Upper lobe of left lung (tissue), 6 donors: ENCODE measurements around the gene CFAP126. TPM values are rescaled to one million over a fixed set of nuclear protein-coding genes. Genes with fewer than 3 reads are reported as not detected.
"Not testable (repeated sequence)": the region's sequence is repeated elsewhere in the genome, so short reads cannot be mapped to it uniquely, and the experiment has no call there.

Source experiments
- ATAC-seq, 2 donors: fragments of 200-7000 bp; cut with Tn5 transposase; one replicate each; pipeline ENCODE4 v1.9.1; 2022; ENCODE audit warnings: mild to moderate bottlenecking in 2 of 2, moderate library complexity in 2 of 2; ENCODE audit not compliant: low FRiP score in 2 of 2
- DNase-seq, 2 donors: peaks; one replicate each; pipeline ENCODE4 v3.0.0-alpha.2; 2019 to 2020
- H3K27ac ChIP-seq, 4 donors: fragments of 200-600 bp; sonication (generic); one replicate each; pipeline ENCODE4 v1.5.1; 2016 to 2019
- H3K27me3 ChIP-seq, 4 donors: fragments of 200-600 bp; sonication (generic); one replicate each; pipeline ENCODE4 v1.5.1; 2017 to 2019
- H3K36me3 ChIP-seq, 4 donors: fragments of 200-600 bp; sonication (generic); one replicate each; pipeline ENCODE4 v1.5.1; 2016 to 2019
- H3K4me1 ChIP-seq, 4 donors: fragments of 200-600 bp; sonication (generic); one replicate each; pipeline ENCODE4 v1.5.1; 2018 to 2019
- H3K4me3 ChIP-seq, 4 donors: fragments of 200-600 bp; sonication (generic); one replicate each; pipeline ENCODE4 v1.5.1; 2017 to 2019; ENCODE audit warnings: mild to moderate bottlenecking in 2 of 4, moderate library complexity in 1 of 4
- H3K9me3 ChIP-seq, 4 donors: fragments of 200-600 bp; sonication (generic); one replicate each; pipeline ENCODE4 v1.5.1; 2018 to 2019
- CTCF ChIP-seq, 6 experiments: fragments of 450-650 bp in 4 of 6; fragments of 200-600 bp in 2 of 6; sonication (generic) in 2 of 6; IDR thresholded peaks; one replicate each; pipeline ENCODE4 v1.5.1; 2016 to 2019; ENCODE audit warnings: antibody characterized with exemption in 6 of 6
- EP300 ChIP-seq, 4 donors: sonication (generic); formaldehyde crosslinking; IDR thresholded peaks; one replicate each; pipeline ENCODE4 v1.5.1; 2017; ENCODE audit warnings: antibody characterized with exemption in 4 of 4, control low read depth in 2 of 4
- POLR2A ChIP-seq, 4 donors: fragments of 450-650 bp; IDR thresholded peaks; one replicate each; pipeline ENCODE4 v1.5.1; 2016 to 2017; ENCODE audit warnings: antibody characterized with exemption in 4 of 4, mild to moderate bottlenecking in 2 of 4
- POLR2AphosphoS5 ChIP-seq, 2 donors: sonication (generic); formaldehyde crosslinking; IDR thresholded peaks; one replicate each; pipeline ENCODE4 v1.5.1; 2017; ENCODE audit warnings: antibody characterized with exemption in 2 of 2
- WGBS, 2 donors: methylation state at CpG; one replicate each; pipeline ENCODE4 v1.1.5; 2017 to 2018; 5-methylcytosine and 5-hydroxymethylcytosine counted together
- total RNA-seq, 6 donors: library from RNA; depleted of rRNA in 4 of 6; stranded (reverse); fragments of >200 nt in 4 of 6; gene quantifications; one replicate each; pipeline versions ENCODE4 v1.1.0 to v1.2.1, GENCODE V29; 2016 to 2021
- donor health status: DM: no; HTN: no; CAD: no; lungs with moderate emphysema.
- donor health status: DM: no; HTN: yes; CAD: no; lungs with severe emphysema.

Gene CFAP126
- total RNA-seq, 6 donors from 2014 or later: 0.37 to 9.5 (median 4.0) TPM; not detected in 1

- no peak for DNase-seq
- no peak for TF ChIP-seq POLR2A (IDR thresholded peaks at IDR 0.05)
- no peaks in the 10 kb centered on the region for H3K36me3 ChIP-seq
- no peak overlapping the region for H3K4me3 ChIP-seq
- ATAC-seq: no peak
- no peak overlapping the region for H3K27ac ChIP-seq
- no peaks in the 10 kb centered on the region for H3K9me3 ChIP-seq
- peaks cover 5 to 14% (median 6%) of the 10 kb centered on the region in 4 donors for H3K4me1 ChIP-seq
- H3K27me3 ChIP-seq: no peaks in the 10 kb centered on the region
Observed at GRCh38 chr1:161393151-161393550, 25.5 kb upstream of the CFAP126 start.

GRCh38 chr1:161391611-161392010 lies 23.9 kb upstream of the CFAP126 start:
- H3K27ac ChIP-seq: no peak overlapping the region
- TF ChIP-seq EP300 (IDR thresholded peaks at IDR 0.05): no peak
- no peak for TF ChIP-seq POLR2A (IDR thresholded peaks at IDR 0.05)
- TF ChIP-seq CTCF (IDR thresholded peaks at IDR 0.05): no peak
- no peak for TF ChIP-seq POLR2AphosphoS5 (IDR thresholded peaks at IDR 0.05)
- no peak overlapping the region for H3K4me3 ChIP-seq
- H3K27me3 ChIP-seq: no peaks in the 10 kb centered on the region
- no peaks in the 10 kb centered on the region for H3K9me3 ChIP-seq
- H3K36me3 ChIP-seq: no peaks in the 10 kb centered on the region
- 96% methylated on average over 8 of the region's 8 CpGs for WGBS, 2 donors
- no peak for DNase-seq
- ATAC-seq: no peak
- H3K4me1 ChIP-seq: peaks cover 4 to 14% (median 6%) of the 10 kb centered on the region in 4 donors

- H3K9me3 ChIP-seq, H3K27ac ChIP-seq, ATAC-seq, H3K27me3 ChIP-seq, H3K36me3 ChIP-seq, H3K4me3 ChIP-seq, DNase-seq: not testable (repeated sequence)
- peaks cover 4 to 14% (median 6%) of the 10 kb centered on the region in 4 donors for H3K4me1 ChIP-seq
- 87 to 99% methylated on average over 7 of the region's 7 CpGs for WGBS, 2 donors
Observed at GRCh38 chr1:161391136-161391535, 23.5 kb upstream of the CFAP126 start.

- ATAC-seq (no peak), DNase-seq (no peak)
- Histone ChIP-seq H3K9me3 (no peaks in the 10 kb centered on the region), H3K4me3 (peak overlapping the region; percentile 52 to 73 (median 66)), H3K4me1 (peaks cover 4 to 14% (median 6%) of the 10 kb centered on the region in 4 donors), H3K36me3 (no peaks in the 10 kb centered on the region), H3K27ac (peak overlapping the region; percentile 77 to 99 (median 87)), H3K27me3 (no peaks in the 10 kb centered on the region)
- TF ChIP-seq POLR2A (IDR thresholded peaks at IDR 0.05) (peak in 1 of 4 donors; percentile 10), EP300 (IDR thresholded peaks at IDR 0.05) (no peak)
- 5 to 7% methylated on average over 13 of the region's 13 CpGs for WGBS, 2 donors
Observed at GRCh38 chr1:161390559-161390858, 22.8 kb upstream of the CFAP126 start.

GRCh38 chr1:161389691-161390558 lies 22.2 kb upstream of the CFAP126 start:
- TF ChIP-seq POLR2AphosphoS5 (IDR thresholded peaks at IDR 0.05): peak; percentile 100
- TF ChIP-seq CTCF (IDR thresholded peaks at IDR 0.05): peak in 1 of 6 experiments; percentile 30
- peak; percentile 100 for TF ChIP-seq EP300 (IDR thresholded peaks at IDR 0.05)
- peak in 3 of 4 donors; percentile 84 to 97 (median 88) for TF ChIP-seq POLR2A (IDR thresholded peaks at IDR 0.05)
- no peaks in the 10 kb centered on the region for H3K36me3 ChIP-seq
- DNase-seq (peak; percentile 97 to 98), ATAC-seq (peak; percentile 96 to 98)
- no peaks in the 10 kb centered on the region for H3K9me3 ChIP-seq
- peak overlapping the region; percentile 85 to 99 (median 94) for H3K27ac ChIP-seq
- H3K4me1 ChIP-seq: peaks cover 4 to 14% (median 6%) of the 10 kb centered on the region in 4 donors
- no peaks in the 10 kb centered on the region for H3K27me3 ChIP-seq
- peak overlapping the region; percentile 52 to 73 (median 66) for H3K4me3 ChIP-seq
- 1 to 2% methylated on average over 29 to 30 of the region's 79 CpGs for WGBS, 2 donors

GRCh38 chr1:161389158-161389557 lies 21.5 kb upstream of the CFAP126 start:
- WGBS, 2 donors: 77 to 79% methylated on average over 14 to 16 of the region's 16 CpGs

GRCh38 chr1:161388639-161389038 lies 21.0 kb upstream of the CFAP126 start:
- peak overlapping the region in 1 of 4 donors; percentile 93 for H3K27ac ChIP-seq
- WGBS, 2 donors: 93 to 94% methylated on average over 3 of the region's 3 CpGs
- no peak for TF ChIP-seq POLR2A (IDR thresholded peaks at IDR 0.05)
- no peak for TF ChIP-seq CTCF (IDR thresholded peaks at IDR 0.05)
- TF ChIP-seq EP300 (IDR thresholded peaks at IDR 0.05): no peak
- TF ChIP-seq POLR2AphosphoS5 (IDR thresholded peaks at IDR 0.05): no peak
- no peak overlapping the region for H3K4me3 ChIP-seq
- DNase-seq (no peak), ATAC-seq (no peak)
- H3K4me1 ChIP-seq: peaks cover 4 to 14% (median 6%) of the 10 kb centered on the region in 4 donors
- H3K9me3 ChIP-seq: no peaks in the 10 kb centered on the region
- no peaks in the 10 kb centered on the region for H3K36me3 ChIP-seq
- H3K27me3 ChIP-seq: no peaks in the 10 kb centered on the region

More at GRCh38 chr1:161389158-161389557, 21.5 kb upstream of the CFAP126 start:
- ATAC-seq, H3K9me3 ChIP-seq, H3K36me3 ChIP-seq, DNase-seq, H3K27me3 ChIP-seq: not testable (repeated sequence)
- peak overlapping the region; percentile 85 to 99 (median 94) for H3K27ac ChIP-seq
- H3K4me3 ChIP-seq: peak overlapping the region; percentile 1 to 73 (median 66)
- H3K4me1 ChIP-seq: peaks cover 4 to 14% (median 6%) of the 10 kb centered on the region in 4 donors
